Measurements from ENCODE around the gene AKNA. TPM values are rescaled to one million over a fixed set of nuclear protein-coding genes. Genes with fewer than 3 reads are reported as not detected.

The AKNA gene
- total RNA-seq, 1 donor, result 27.9 TPM

DNA sequence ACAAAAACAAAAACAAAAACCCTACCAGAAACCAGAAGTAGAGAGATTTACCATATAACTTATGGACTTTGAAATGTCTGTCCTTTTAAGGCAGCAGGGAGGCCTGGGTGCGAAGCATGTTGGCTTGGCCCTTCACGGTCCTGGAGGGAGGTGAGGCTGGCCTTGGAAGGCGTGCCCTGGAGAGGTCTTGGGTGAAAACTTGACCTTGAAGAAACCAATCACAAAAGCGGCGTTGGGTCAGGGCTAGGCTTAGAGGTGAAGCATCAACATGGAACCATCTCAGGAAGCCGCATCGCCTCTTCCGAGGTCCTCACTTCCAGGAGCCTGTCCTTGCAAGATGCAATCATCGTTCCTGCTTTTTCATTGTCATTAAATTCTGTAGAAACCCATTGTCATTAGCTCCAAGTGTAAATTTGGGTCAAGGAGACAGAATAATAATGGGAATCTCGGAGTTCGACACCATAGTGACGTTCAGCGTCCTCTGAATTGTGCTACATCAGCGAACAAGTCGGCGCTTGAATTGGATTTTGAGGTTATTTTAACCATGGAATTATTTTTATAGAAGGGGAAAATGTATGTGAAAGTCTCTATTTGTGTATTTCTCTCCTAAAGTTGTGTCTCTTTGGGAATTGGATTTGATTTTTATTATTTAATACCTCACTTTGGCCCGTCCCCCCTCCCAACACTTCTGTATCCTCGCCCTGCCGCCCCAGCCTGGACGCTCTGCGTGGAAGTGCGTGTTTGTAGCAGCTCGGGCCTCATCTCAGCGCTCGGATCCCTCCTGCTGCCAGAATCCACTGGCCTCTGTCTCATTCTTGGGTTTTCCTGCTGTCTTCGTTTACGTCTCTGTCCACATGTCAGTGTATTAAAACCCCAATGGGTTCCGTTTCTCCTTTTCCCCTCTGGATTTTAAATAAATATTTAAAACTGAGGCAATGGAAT lies 75.9 kb downstream of the AKNA start:
- no peaks in the 10 kb centered on the region for H3K79me2 ChIP-seq (ENCODE audit: insufficient read depth, low read length)
- H3K4me1 ChIP-seq (ENCODE audit: insufficient read depth, low read length), result peaks cover 5% of the 10 kb centered on the region
- H3K9me3 ChIP-seq (ENCODE audit: low read depth, low read length), result no peaks in the 10 kb centered on the region
- H3K36me3 ChIP-seq (ENCODE audit: insufficient read depth, low read length), result peaks cover 2% of the 10 kb centered on the region
- DNase-seq (ENCODE audit: insufficient read length, low spot score, missing footprints), result no peak
- H3K27me3 ChIP-seq (ENCODE audit: insufficient read depth, low read length), result no peaks in the 10 kb centered on the region
- H3K4me2 ChIP-seq (ENCODE audit: insufficient read depth, low read length), result no peak overlapping the region
- no peak overlapping the region for H3K4me3 ChIP-seq (ENCODE audit: insufficient read depth, low read length)
- no peak for TF ChIP-seq CTCF (IDR thresholded peaks at IDR 0.05; ENCODE audit: extremely low read depth, low read depth, low read length)
- no peaks in the 10 kb centered on the region for H4K20me1 ChIP-seq (ENCODE audit: insufficient read depth, low read length)
- no peak overlapping the region for H2AFZ ChIP-seq (ENCODE audit: low read length)
- H3K27ac ChIP-seq (ENCODE audit: low read depth, low read length), result no peak overlapping the region

- peaks cover 2% of the 10 kb centered on the region for H3K36me3 ChIP-seq (ENCODE audit: insufficient read depth, low read length)
- no peaks in the 10 kb centered on the region for H3K79me2 ChIP-seq (ENCODE audit: insufficient read depth, low read length)
- no peak for DNase-seq (ENCODE audit: insufficient read length, low spot score, missing footprints)
- H3K4me1 ChIP-seq (ENCODE audit: insufficient read depth, low read length), result peaks cover 5% of the 10 kb centered on the region
- no peak for TF ChIP-seq CTCF (IDR thresholded peaks at IDR 0.05; ENCODE audit: extremely low read depth, low read depth, low read length)
- no peak overlapping the region for H3K27ac ChIP-seq (ENCODE audit: low read depth, low read length)
- no peak overlapping the region for H3K4me2 ChIP-seq (ENCODE audit: insufficient read depth, low read length)
- H4K20me1 ChIP-seq (ENCODE audit: insufficient read depth, low read length), result no peaks in the 10 kb centered on the region
- no peaks in the 10 kb centered on the region for H3K27me3 ChIP-seq (ENCODE audit: insufficient read depth, low read length)
- H3K9me3 ChIP-seq (ENCODE audit: low read depth, low read length), result no peaks in the 10 kb centered on the region
- no peak overlapping the region for H3K4me3 ChIP-seq (ENCODE audit: insufficient read depth, low read length)
- no peak overlapping the region for H2AFZ ChIP-seq (ENCODE audit: low read length)
These were observed 77.0 kb downstream of the AKNA start for GRCh38 chr9:114310471-114311450.

GRCh38 chr9:114309096-114309495 lies 78.7 kb downstream of the AKNA start:
- no peak for TF ChIP-seq CTCF (IDR thresholded peaks at IDR 0.05; ENCODE audit: extremely low read depth, low read depth, low read length)
- Histone ChIP-seq H4K20me1 (ENCODE audit: insufficient read depth, low read length) (no peaks in the 10 kb centered on the region), H3K27ac (ENCODE audit: low read depth, low read length) (no peak overlapping the region)

More at GRCh38 chr9:114309096-114309495, 78.7 kb downstream of the AKNA start:
- Histone ChIP-seq H2AFZ (ENCODE audit: low read length) (no peak overlapping the region), H3K4me1 (ENCODE audit: insufficient read depth, low read length) (peaks cover 5% of the 10 kb centered on the region), H3K4me2 (ENCODE audit: insufficient read depth, low read length) (no peak overlapping the region), H3K27me3 (ENCODE audit: insufficient read depth, low read length) (no peaks in the 10 kb centered on the region), H3K36me3 (ENCODE audit: insufficient read depth, low read length) (peaks cover 2% of the 10 kb centered on the region), H3K4me3 (ENCODE audit: insufficient read depth, low read length) (no peak overlapping the region), H3K9me3 (ENCODE audit: low read depth, low read length) (no peaks in the 10 kb centered on the region), H3K79me2 (ENCODE audit: insufficient read depth, low read length) (no peaks in the 10 kb centered on the region)
- no peak for DNase-seq (ENCODE audit: insufficient read length, low spot score, missing footprints)
